GM21515 (cell line): ENCODE data around the gene ZNF777.
"Not testable (repeated sequence)": the region's sequence is repeated elsewhere in the genome, so short reads cannot be mapped to it uniquely, and the experiment has no call there.

Source experiments
- ATAC-seq: cut with Tn5 transposase; IDR thresholded peaks from one replicate; pipeline ENCODE4 v1.9.1; 2021; ENCODE audit not compliant: unreplicated experiment

Gene ZNF777

GRCh38 chr7:149455175-149455950 is 5.5 kb downstream of the ZNF777 start:
- ATAC-seq: no peak

GRCh38 chr7:149454750-149455149 is 6.1 kb downstream of the ZNF777 start:
- no peak for ATAC-seq

- ATAC-seq: no peak
Measured at GRCh38 chr7:149454006-149454405, 6.9 kb downstream of the ZNF777 start.

GRCh38 chr7:149450821-149451220 is 10.0 kb downstream of the ZNF777 start:
- no peak for ATAC-seq

GRCh38 chr7:149449897-149450296 is 11.0 kb downstream of the ZNF777 start:
- no peak for ATAC-seq

GRCh38 chr7:149448961-149449360 is 11.9 kb downstream of the ZNF777 start:
- ATAC-seq: no peak

- ATAC-seq: not testable (repeated sequence)
Measured at GRCh38 chr7:149446026-149446425, 14.8 kb downstream of the ZNF777 start.

GRCh38 chr7:149444287-149444686 is 16.6 kb downstream of the ZNF777 start:
- no peak for ATAC-seq

GRCh38 chr7:149443523-149443922 is 17.3 kb downstream of the ZNF777 start:
- no peak for ATAC-seq

GRCh38 chr7:149442924-149443323 is 17.9 kb downstream of the ZNF777 start:
- ATAC-seq: no peak

- no peak for ATAC-seq
Measured at GRCh38 chr7:149440222-149440621, 20.6 kb downstream of the ZNF777 start.

GRCh38 chr7:149436358-149436757 is 24.5 kb downstream of the ZNF777 start:
- ATAC-seq: no peak

GRCh38 chr7:149433124-149433523 is 27.7 kb downstream of the ZNF777 start:
- no peak for ATAC-seq

- no peak for ATAC-seq
Measured at GRCh38 chr7:149432121-149432691, 28.7 kb downstream of the ZNF777 start.

- ATAC-seq: no peak
Measured at GRCh38 chr7:149431486-149432120, 29.3 kb downstream of the ZNF777 start.

GRCh38 chr7:149430192-149430591 is 30.7 kb downstream of the ZNF777 start:
- no peak for ATAC-seq

- no peak for ATAC-seq
Measured at GRCh38 chr7:149427893-149428292, 33.0 kb downstream of the ZNF777 start.

- no peak for ATAC-seq
Measured at GRCh38 chr7:149427096-149427680, 33.7 kb downstream of the ZNF777 start.

- ATAC-seq: no peak
Measured at GRCh38 chr7:149423449-149424110, 37.3 kb downstream of the ZNF777 start.

- ATAC-seq: peak; percentile 10
Measured at GRCh38 chr7:149422914-149423301, 38.0 kb downstream of the ZNF777 start.

- peak; percentile 96 for ATAC-seq
Measured at GRCh38 chr7:149422162-149422913, 38.5 kb downstream of the ZNF777 start.
